Hepatocyte (in vitro differentiated cells): Measurements from ENCODE around the gene OSBPL7. TPM values are rescaled to one million over a fixed set of nuclear protein-coding genes. Genes with fewer than 3 reads are reported as not detected.

ENCODE experiments used
- DNase-seq: peaks from one replicate; pipeline ENCODE4 v3.0.0-alpha.2; 2016; ENCODE audit warnings: low spot score
- H2AFZ ChIP-seq: fragments of 200-600 bp; sonication (generic); 2 replicates; pipeline ENCODE4 v1.6.0; 2016; ENCODE audit warnings: antibody characterized with exemption, mild to moderate bottlenecking
- H3K27ac ChIP-seq: fragments of 200-600 bp; sonication (generic); 2 replicates; pipeline ENCODE4 v1.5.1; 2016; ENCODE audit warnings: mild to moderate bottlenecking
- H3K27me3 ChIP-seq: fragments of 200-600 bp; sonication (generic); 2 replicates; pipeline ENCODE4 v1.6.1; 2016
- H3K36me3 ChIP-seq: fragments of 200-600 bp; sonication (generic); replicated peaks from 2 replicates; pipeline ENCODE4 v1.5.1; 2016; ENCODE audit warnings: low read depth; ENCODE audit not compliant: insufficient read depth
- H3K4me1 ChIP-seq: fragments of 200-600 bp; sonication (generic); 2 replicates; pipeline ENCODE4 v1.5.1; 2016; ENCODE audit warnings: mild to moderate bottlenecking, moderate library complexity; ENCODE audit not compliant: insufficient read depth
- H3K4me2 ChIP-seq: fragments of 200-600 bp; sonication (generic); 2 replicates; pipeline ENCODE4 v1.6.0; 2016
- H3K4me3 ChIP-seq: fragments of 200-600 bp; sonication (generic); 2 replicates; pipeline ENCODE4 v1.5.1; 2016; ENCODE audit warnings: mild to moderate bottlenecking
- H3K79me2 ChIP-seq: fragments of 200-600 bp; sonication (generic); 2 replicates; pipeline ENCODE4 v1.6.0; 2017; ENCODE audit warnings: mild to moderate bottlenecking
- H3K9me2 ChIP-seq: fragments of 200-600 bp; sonication (generic); replicated peaks from 2 replicates; pipeline ENCODE4 v1.6.0; 2017; ENCODE audit warnings: mild to moderate bottlenecking; ENCODE audit not compliant: insufficient read depth
- H3K9me3 ChIP-seq: fragments of 200-600 bp; sonication (generic); 2 replicates; pipeline ENCODE4 v1.5.1; 2016; ENCODE audit warnings: low read depth, mild to moderate bottlenecking
- H4K20me1 ChIP-seq: fragments of 200-600 bp; sonication (generic); 2 replicates; pipeline ENCODE4 v1.6.0; 2016; ENCODE audit warnings: mild to moderate bottlenecking; ENCODE audit not compliant: insufficient read depth, poor library complexity, severe bottlenecking
- EZH2 ChIP-seq: fragments of 200-600 bp; sonication (generic); IDR thresholded peaks from 2 replicates; pipeline ENCODE4 v1.6.1; 2016; ENCODE audit warnings: antibody characterized with exemption, mild to moderate bottlenecking, borderline replicate concordance
- EZH2phosphoT487 ChIP-seq: fragments of 200-600 bp; sonication (generic); IDR thresholded peaks from one replicate; pipeline ENCODE4 v1.6.1; 2018; ENCODE audit warnings: antibody characterized with exemption, mild to moderate bottlenecking, low read depth, moderate library complexity; ENCODE audit not compliant: unreplicated experiment, severe bottlenecking
- WGBS: methylation state at CpG from one replicate; pipeline ENCODE4 v1.1.6; 2016; ENCODE audit warnings: low lambda C conversion rate; ENCODE audit errors: missing lambda C conversion rate; 5-methylcytosine and 5-hydroxymethylcytosine counted together
- polyA plus RNA-seq: library from polyadenylated mRNA; unstranded; fragments of >200 nt; fragmentation: Nextera tagmentation; extraction: Ambion mirVana; gene quantifications from 2 replicates; pipeline ENCODE4 v1.2.1, GENCODE V29; 2016
- total RNA-seq: library from RNA; depleted of rRNA; stranded (reverse); fragments of >200 nt; gene quantifications from 2 replicates; pipeline ENCODE4 v1.2.3, GENCODE V29; 2014
- TF ChIP-seq, protein P1 (sequence below): fragments of 200-600 bp; sonication (generic); IDR thresholded peaks from 2 replicates; pipeline ENCODE4 v1.5.1; 2016; ENCODE audit warnings: antibody characterized with exemption, mild to moderate bottlenecking; ENCODE audit not compliant: poor library complexity

OSBPL7 gene
- total and polyA plus RNA-seq, 2 experiments from 2014 or later = 6.2 to 9.3 TPM

DNA sequence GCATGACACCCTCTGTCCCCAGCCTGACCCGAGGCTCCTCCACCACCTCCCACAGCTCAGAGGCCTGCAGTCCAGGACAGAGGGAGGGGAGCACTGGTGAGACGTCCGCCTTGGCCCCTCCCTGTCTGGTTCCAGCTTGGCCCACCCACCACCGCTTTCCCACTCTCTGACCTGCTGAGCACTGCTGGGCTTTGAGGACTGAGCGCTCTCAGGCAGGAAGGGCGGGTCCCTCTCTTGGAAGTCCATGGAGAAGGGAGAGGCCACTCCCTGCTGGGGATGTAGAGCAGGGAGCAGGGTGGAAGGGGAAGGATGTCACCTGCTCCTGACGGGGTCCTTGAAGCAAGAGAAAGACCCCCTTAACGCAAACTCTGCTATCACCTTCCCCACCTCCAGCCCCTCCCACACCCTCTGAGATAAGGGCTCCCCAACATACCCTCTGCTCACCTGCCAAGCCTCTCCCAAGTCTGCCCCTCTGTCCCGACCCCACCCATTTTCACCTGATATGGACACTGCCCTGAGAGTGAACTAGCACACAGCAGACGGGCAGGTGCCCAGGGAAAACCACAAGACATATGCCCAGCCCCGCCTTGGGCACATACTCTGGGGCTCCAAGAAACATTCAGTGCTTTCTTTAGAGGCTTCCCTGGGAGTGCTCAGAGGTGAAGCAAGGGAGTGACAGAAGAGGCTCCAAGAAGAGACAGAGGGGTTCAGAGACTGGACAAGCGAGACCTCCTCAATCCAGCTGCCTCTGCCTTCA, 1.4 kb downstream of the OSBPL7 start:
- TF ChIP-seq, protein P1, sequence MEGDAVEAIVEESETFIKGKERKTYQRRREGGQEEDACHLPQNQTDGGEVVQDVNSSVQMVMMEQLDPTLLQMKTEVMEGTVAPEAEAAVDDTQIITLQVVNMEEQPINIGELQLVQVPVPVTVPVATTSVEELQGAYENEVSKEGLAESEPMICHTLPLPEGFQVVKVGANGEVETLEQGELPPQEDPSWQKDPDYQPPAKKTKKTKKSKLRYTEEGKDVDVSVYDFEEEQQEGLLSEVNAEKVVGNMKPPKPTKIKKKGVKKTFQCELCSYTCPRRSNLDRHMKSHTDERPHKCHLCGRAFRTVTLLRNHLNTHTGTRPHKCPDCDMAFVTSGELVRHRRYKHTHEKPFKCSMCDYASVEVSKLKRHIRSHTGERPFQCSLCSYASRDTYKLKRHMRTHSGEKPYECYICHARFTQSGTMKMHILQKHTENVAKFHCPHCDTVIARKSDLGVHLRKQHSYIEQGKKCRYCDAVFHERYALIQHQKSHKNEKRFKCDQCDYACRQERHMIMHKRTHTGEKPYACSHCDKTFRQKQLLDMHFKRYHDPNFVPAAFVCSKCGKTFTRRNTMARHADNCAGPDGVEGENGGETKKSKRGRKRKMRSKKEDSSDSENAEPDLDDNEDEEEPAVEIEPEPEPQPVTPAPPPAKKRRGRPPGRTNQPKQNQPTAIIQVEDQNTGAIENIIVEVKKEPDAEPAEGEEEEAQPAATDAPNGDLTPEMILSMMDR = no peak
- no peak for TF ChIP-seq EZH2
- TF ChIP-seq EZH2phosphoT487 = no peak
- H3K27me3 ChIP-seq = no peaks in the 10 kb centered on the region
- H3K9me3 ChIP-seq = no peaks in the 10 kb centered on the region
- peaks cover 9% of the 10 kb centered on the region for H3K4me1 ChIP-seq
- no peaks in the 10 kb centered on the region for H3K36me3 ChIP-seq
- 75% methylated on average over 12 of the region's 12 CpGs for WGBS
- H3K4me2 ChIP-seq = peak overlapping the region; percentile 95
- H3K27ac ChIP-seq = no peak overlapping the region
- H2AFZ ChIP-seq = no peak overlapping the region
- H3K9me2 ChIP-seq = no peaks in the 10 kb centered on the region
- no peak overlapping the region for H3K4me3 ChIP-seq
- no peak for DNase-seq
- H3K79me2 ChIP-seq = peaks cover 5% of the 10 kb centered on the region
- no peaks in the 10 kb centered on the region for H4K20me1 ChIP-seq

DNA sequence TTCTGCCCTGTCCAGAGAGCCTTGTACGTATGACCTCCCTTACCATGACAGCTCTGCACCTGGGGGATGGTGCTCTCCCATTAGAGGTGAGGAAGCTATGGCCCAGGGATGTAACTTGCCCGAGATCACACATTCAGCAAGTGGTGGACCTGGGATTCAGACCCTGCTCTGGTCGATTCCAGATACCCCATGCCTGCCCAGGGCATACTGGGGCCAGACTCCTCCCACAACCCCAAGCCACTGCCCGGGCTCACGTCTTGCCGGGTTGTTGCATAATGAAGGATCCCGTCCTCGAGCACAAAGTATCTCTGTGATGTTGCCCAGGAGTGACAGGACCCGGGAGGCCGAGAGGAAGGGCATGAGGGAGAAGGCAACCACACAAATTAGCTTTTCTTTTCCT, 2.1 kb downstream of the OSBPL7 start:
- no peak for TF ChIP-seq EZH2phosphoT487
- TF ChIP-seq, protein P1 = no peak
- TF ChIP-seq EZH2 = no peak
- peaks cover 5% of the 10 kb centered on the region for H3K79me2 ChIP-seq
- DNase-seq = no peak
- no peaks in the 10 kb centered on the region for H3K9me3 ChIP-seq
- H3K27me3 ChIP-seq = no peaks in the 10 kb centered on the region
- no peaks in the 10 kb centered on the region for H4K20me1 ChIP-seq
- H3K27ac ChIP-seq = no peak overlapping the region
- H3K4me2 ChIP-seq = no peak overlapping the region
- H3K4me3 ChIP-seq = no peak overlapping the region
- no peaks in the 10 kb centered on the region for H3K9me2 ChIP-seq
- WGBS = 87% methylated on average over 10 of the region's 10 CpGs
- H3K4me1 ChIP-seq = peaks cover 9% of the 10 kb centered on the region
- H3K36me3 ChIP-seq = no peaks in the 10 kb centered on the region
- H2AFZ ChIP-seq = no peak overlapping the region

DNA sequence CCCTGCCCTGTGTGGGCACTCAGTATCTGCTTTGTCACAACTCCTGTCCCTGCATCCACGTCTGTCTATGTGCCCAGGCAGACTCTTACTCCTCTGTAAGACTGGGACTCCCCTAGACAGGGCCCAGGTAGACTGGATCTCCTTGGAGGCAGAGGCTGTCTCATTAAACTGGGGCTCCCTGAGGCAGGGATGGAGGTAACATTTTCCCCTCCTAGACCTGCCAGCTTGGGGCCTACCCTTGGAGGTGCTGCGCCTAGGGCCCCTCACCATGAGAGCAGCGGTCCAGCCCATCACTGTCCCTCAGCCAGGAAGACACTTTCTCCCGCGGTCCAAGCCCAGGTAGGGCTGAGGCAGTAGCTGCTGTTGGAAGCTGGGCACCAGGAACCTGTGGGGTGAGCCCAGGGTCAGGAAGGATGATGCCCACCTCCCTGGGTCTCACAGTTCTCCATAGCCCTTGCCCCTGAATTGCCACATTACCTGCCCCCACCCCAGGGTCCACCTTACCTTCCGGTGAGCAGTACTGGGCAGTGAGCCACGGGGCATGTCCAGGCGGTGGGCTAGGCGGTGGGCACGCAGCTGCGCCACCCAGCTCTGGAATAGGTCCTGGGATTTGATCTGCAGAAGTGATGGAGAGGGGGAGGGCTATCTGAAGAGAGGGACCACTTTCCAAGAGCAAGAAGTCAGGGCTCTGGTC, 3.4 kb downstream of the OSBPL7 start:
- WGBS = 97% methylated on average over 11 of the region's 11 CpGs
- TF ChIP-seq EZH2phosphoT487 = no peak
- no peak for TF ChIP-seq EZH2

DNA sequence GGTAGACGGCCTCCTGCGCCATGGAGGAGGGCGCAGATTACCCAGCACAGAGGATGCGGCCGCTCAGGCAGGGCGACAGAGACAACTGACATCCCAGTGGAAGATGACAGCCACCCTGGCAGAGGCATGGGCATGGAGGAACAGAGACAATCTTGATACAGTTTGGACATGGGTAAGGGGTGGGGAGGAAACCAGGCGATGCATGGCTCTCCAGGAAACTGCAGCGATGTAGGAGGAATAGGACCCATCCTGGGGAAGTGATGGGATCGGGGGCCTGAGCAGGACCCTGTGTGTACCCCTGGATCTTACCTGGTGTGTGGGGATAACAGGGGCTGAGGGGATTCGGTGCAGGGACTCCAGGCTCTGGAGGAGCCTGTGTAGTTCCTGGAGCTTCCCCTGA, 4.6 kb downstream of the OSBPL7 start:
- no peak overlapping the region for H3K4me3 ChIP-seq
- H2AFZ ChIP-seq = no peak overlapping the region
- no peaks in the 10 kb centered on the region for H3K9me3 ChIP-seq
- H3K4me1 ChIP-seq = peaks cover 9% of the 10 kb centered on the region
- no peak overlapping the region for H3K27ac ChIP-seq
- no peak for DNase-seq
- no peak for TF ChIP-seq EZH2phosphoT487
- TF ChIP-seq, protein P1 = no peak
- TF ChIP-seq EZH2 = no peak
- H3K79me2 ChIP-seq = peaks cover 5% of the 10 kb centered on the region
- H4K20me1 ChIP-seq = no peaks in the 10 kb centered on the region
- no peaks in the 10 kb centered on the region for H3K27me3 ChIP-seq
- no peaks in the 10 kb centered on the region for H3K9me2 ChIP-seq
- 98% methylated on average over 10 of the region's 10 CpGs for WGBS
- H3K36me3 ChIP-seq = no peaks in the 10 kb centered on the region
- H3K4me2 ChIP-seq = no peak overlapping the region

More for the DNA sequence above, 3.4 kb downstream of the OSBPL7 start:
- no peaks in the 10 kb centered on the region for H3K27me3 ChIP-seq
- H4K20me1 ChIP-seq = no peaks in the 10 kb centered on the region
- H3K4me3 ChIP-seq = no peak overlapping the region
- H3K27ac ChIP-seq = no peak overlapping the region
- H3K4me2 ChIP-seq = no peak overlapping the region
- H3K79me2 ChIP-seq = peaks cover 5% of the 10 kb centered on the region
- no peaks in the 10 kb centered on the region for H3K9me3 ChIP-seq
- peaks cover 9% of the 10 kb centered on the region for H3K4me1 ChIP-seq
- no peak overlapping the region for H2AFZ ChIP-seq
- no peaks in the 10 kb centered on the region for H3K9me2 ChIP-seq
- no peak for DNase-seq
- H3K36me3 ChIP-seq = no peaks in the 10 kb centered on the region
